RWPE1 (cell line): Measurements from ENCODE around the gene APOC4.
"Not testable (repeated sequence)": the region's sequence is repeated elsewhere in the genome, so short reads cannot be mapped to it uniquely, and the experiment has no call there.

Experiments used
- CTCF ChIA-PET: fragments of 350-600 bp; sonication (Branson Sonifier 250); formaldehyde crosslinking; extraction: SDS; loops from one replicate; lab custom pipeline; 2021; lab: Yijun Ruan, JAX
- POLR2A ChIA-PET: fragments of 400-600 bp; formaldehyde crosslinking; extraction: SDS; loops from one replicate; lab custom pipeline; 2020; ENCODE audit warnings: antibody characterized with exemption; ENCODE audit not compliant: low non-redundant PET; lab: Yijun Ruan, JAX
- DNase-seq: peaks from one replicate; pipeline ENCODE4 v3.0.0; 2012; ENCODE audit warnings: low spot score
- H3K27ac ChIP-seq: fragments of 450-650 bp; 2 replicates; pipeline ENCODE4 v1.5.1; 2017
- TF ChIP-seq, protein P1 (sequence below): fragments of 450-650 bp; conservative IDR thresholded peaks from 2 replicates; pipeline ENCODE4 v1.5.1; 2017; ENCODE audit warnings: low read depth, mild to moderate bottlenecking

The APOC4 gene

DNA sequence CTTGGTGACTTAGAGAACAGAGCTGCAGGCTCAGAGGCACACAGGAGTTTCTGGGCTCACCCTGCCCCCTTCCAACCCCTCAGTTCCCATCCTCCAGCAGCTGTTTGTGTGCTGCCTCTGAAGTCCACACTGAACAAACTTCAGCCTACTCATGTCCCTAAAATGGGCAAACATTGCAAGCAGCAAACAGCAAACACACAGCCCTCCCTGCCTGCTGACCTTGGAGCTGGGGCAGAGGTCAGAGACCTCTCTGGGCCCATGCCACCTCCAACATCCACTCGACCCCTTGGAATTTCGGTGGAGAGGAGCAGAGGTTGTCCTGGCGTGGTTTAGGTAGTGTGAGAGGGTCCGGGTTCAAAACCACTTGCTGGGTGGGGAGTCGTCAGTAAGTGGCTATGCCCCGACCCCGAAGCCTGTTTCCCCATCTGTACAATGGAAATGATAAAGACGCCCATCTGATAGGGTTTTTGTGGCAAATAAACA lies 17.8 kb upstream of the APOC4 start:
- TF ChIP-seq, protein P1, sequence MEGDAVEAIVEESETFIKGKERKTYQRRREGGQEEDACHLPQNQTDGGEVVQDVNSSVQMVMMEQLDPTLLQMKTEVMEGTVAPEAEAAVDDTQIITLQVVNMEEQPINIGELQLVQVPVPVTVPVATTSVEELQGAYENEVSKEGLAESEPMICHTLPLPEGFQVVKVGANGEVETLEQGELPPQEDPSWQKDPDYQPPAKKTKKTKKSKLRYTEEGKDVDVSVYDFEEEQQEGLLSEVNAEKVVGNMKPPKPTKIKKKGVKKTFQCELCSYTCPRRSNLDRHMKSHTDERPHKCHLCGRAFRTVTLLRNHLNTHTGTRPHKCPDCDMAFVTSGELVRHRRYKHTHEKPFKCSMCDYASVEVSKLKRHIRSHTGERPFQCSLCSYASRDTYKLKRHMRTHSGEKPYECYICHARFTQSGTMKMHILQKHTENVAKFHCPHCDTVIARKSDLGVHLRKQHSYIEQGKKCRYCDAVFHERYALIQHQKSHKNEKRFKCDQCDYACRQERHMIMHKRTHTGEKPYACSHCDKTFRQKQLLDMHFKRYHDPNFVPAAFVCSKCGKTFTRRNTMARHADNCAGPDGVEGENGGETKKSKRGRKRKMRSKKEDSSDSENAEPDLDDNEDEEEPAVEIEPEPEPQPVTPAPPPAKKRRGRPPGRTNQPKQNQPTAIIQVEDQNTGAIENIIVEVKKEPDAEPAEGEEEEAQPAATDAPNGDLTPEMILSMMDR: no peak
- no peak for DNase-seq
- POLR2A ChIA-PET: no interaction called here
- no peak overlapping the region for H3K27ac ChIP-seq
- CTCF ChIA-PET: interaction anchor here (1.3 kb wide), 1 partner anchor 21 kb away, joined by 10 read pairs; no protein-coding TSS in a partner anchor

DNA sequence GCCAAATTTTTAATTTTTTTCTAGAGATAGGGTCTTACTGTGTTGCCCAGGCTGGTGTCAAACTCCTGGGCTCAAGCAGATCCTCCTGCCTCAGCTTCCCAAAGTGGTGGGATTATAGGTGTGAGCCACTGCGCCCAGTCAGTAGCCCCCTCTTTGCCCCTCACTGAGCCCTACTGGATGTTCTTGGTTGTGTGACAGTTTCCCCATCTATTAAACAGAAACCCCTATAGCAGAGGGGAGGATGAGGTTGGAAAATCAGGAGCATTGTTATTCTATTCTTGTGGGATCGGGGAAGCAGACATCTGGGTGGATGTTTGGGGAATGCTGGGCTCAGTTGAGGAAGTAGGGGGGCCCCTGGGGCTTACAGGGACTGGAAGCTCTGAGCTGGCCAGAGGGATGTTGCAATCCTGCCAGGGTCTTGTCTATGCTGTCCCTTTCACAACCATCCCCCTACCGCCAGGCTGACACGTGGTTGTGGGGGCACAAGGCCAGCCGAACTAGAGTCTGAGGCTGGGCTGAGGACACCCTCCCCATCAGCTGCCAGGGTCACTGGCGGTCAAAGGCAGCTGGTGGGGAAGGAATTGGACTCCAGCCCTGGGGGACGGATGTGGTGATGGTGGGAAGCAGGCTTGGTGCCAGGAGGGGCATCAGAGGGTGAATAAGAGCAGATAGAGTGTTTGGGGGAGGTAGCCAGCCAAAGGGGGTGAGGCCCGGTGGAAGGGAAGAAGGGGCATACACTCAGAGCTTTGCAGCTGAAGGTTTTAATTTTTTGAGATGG lies 16.7 kb upstream of the APOC4 start:
- DNase-seq: no peak
- TF ChIP-seq, protein P1: no peak
- POLR2A ChIA-PET: no interaction called here
- H3K27ac ChIP-seq: no peak overlapping the region
- CTCF ChIA-PET: no interaction called here

DNA sequence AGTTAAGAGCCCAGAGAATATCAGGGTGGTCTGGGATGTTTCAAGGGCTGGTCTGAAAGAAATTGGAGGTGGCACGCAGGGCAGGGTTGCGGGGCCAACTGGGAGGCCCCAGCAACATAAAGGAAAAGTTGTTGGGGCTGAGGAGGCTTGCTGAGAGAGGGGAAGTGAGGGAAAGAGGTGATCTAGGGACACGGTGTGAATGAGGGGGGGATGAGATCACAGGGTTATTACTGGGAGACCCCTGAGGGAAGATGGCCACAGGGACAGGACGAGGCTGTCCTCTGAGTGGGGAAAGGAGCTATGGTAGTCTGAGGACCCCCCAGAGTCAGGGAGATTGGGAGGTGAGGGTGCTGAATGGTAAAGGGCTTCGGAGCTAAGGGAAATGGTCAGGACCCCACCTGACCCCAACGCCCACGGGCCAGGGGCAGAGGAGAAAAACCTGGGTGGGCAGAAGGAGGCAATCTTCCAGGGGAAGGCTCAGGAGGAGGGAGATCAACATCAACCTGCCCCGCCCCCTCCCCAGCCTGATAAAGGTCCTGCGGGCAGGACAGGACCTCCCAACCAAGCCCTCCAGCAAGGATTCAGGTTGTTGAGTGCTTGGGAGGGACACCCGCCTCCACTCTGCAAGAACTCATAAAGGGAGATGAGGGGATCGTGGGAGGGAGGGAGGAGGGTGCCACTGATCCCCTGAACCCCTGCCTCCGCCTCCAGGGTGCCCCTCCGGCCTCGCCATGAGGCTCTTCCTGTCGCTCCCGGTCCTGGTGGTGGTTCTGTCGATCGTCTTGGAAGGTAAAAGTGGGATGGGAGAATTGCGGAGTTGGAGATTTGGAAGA lies 15.6 kb upstream of the APOC4 start:
- DNase-seq, H3K27ac ChIP-seq, CTCF ChIA-PET, POLR2A ChIA-PET: not testable (repeated sequence)

DNA sequence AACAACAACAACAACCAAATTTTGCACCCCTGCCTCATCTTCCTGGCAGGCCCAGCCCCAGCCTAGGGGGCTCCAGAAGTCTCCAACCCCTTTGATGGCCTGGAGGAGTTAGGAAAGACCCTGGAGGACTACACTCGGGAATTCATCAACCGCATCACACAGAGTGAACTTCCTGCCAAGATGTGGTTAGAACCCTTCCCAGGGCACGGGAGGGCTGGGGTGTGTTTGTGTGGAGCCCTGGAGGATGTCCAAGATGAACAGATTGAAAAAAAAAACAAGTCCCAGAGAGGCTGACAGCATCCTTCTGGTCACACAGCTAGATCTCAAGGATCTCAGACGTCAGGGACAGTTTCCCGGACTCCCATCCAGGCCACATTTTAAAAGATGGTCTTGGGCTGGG lies 14.3 kb upstream of the APOC4 start:
- ChIA-PET CTCF (interaction anchor here (0.6 kb wide), 1 partner anchor 19 kb away, joined by 4 read pairs; no protein-coding TSS in a partner anchor), POLR2A (interaction anchor here (0.8 kb wide), 1 partner anchor 408 kb away, joined by 6 read pairs; no protein-coding TSS in a partner anchor)
- no peak for DNase-seq
- no peak overlapping the region for H3K27ac ChIP-seq
- TF ChIP-seq, protein P1: no peak

DNA sequence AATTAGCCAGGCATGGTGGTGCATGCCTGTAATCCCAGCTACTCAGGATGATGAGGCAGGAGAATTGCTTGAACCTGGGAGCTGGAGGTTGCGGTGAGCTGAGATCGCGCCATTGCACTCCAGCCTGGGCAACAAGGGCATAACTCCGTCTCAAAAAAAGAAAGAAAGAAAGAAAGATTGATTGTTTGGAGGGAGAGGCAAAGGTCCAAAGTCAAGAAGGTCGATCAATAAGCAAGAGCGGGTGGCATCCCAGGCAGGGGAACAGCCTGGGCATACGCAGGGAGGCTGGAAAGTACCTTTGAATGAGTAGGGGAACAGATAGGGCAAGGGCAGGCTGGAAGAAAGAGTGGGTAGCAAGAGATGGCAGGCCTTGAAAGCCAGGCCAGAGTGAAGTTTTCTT lies 11.9 kb upstream of the APOC4 start:
- DNase-seq: no peak
- CTCF ChIA-PET: no interaction called here
- POLR2A ChIA-PET: no interaction called here
- H3K27ac ChIP-seq: no peak overlapping the region
- TF ChIP-seq, protein P1: no peak

DNA sequence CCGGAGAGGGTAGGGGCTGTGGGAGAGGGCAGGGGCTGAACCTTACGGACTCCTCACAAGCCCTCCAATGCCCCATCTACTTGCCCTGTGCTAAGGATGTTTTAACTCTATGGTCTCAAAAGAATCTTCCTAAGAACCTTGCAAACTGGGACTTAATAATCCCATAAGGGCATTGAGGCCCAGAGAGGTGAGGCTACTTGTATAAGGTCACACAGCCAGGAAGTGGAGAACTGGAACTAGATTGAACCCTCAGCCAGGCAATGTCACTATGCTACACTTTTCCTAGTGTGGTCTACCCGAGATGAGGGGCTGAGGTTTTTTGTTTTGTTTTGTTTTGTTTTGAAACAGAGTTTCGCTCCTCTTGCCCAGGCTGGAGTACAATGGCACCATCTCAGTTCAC lies 10.5 kb upstream of the APOC4 start:
- TF ChIP-seq, protein P1: no peak
- ChIA-PET POLR2A (no interaction called here), CTCF (no interaction called here)
- no peak for DNase-seq
- no peak overlapping the region for H3K27ac ChIP-seq
